Stimulated activated CD8-positive, alpha-beta memory T cell treated with anti-CD3 and anti-CD28 coated beads, Interleukin-7, amount 100 ng/mL, for 24 hours (primary cell): Measurements from ENCODE around the gene RIIAD1.
"Not testable (repeated sequence)": the region's sequence is repeated elsewhere in the genome, so short reads cannot be mapped to it uniquely, and the experiment has no call there.

Experiments
- DNase-seq: peaks from one replicate; pipeline ENCODE4 v3.0.0-alpha.2; 2020; ENCODE audit warnings: low read depth

Gene RIIAD1

DNA sequence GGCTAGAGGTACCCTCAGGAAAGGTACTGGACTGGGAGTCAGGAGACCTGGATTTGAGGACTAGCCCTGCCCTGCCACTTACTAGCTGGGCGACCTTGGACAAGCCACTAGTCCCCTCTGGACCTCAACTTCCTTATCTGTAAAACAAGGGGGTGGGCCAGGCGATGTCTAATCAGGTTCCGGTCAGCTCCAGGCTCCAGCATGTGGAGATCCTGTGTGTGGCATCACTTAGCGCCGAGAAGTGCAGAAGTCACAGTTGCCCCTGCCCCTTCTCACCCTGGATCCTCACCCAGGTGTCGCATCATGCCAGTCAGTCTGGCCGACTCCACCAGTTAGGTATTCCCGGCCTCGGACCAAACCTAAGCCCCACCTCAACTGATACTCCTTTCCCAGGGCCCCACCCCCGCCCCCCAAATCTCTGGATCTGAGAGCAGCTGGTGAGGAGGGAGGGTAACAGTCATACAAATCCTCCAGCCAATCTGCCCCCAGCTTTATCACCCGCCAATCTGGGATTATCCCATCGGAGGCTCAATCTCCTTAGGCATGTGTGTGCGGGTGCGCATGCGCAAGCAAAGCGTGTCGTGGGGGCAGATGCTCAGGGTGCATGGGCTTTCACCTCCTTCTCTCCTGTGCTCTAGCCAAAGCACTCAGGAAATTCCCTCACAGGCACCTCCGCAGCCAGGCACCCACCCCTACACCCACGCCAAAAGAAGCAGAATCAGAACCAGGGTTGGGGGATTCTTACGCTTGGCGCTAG lies 10.1 kb upstream of the RIIAD1 start:
- no peak for DNase-seq

DNA sequence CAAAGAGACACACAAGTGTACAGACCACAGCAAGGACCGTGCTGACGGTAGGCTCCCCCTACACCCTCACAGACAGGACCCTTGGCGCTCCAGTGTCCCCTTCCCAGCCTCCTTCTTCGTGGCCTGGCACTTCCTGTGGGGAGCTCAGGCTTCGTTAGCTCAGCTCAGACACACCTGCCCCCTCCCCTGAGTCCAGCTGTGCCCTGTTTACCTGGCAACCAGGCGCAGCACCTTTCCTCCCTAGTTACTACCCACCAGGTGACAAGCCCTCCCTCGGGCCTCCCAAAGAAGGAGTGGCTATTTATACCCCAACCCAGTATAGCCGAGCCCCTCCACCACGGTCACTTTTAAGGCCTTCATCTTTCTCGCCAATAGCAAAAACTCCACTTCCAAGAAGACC lies 9.4 kb upstream of the RIIAD1 start:
- no peak for DNase-seq

DNA sequence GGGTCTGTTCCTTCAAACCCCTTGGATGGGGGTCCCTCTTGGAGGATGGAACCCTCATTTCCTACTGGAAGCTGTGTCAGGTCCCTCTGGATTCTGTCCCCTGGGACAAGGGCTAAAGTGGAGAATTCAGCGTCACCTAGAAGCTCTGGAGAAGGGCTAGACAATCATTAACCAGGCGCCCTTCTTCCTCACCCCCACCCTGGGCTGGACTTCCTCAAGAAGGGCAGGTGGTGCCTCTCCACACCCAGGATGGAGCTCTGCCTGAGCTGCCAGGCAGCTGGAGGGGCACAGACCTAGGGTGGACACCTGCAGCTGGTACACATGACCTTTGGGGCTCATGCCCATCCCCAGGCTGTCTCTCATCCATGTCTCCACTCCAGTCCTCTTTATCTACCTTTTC lies 8.3 kb upstream of the RIIAD1 start:
- no peak for DNase-seq

DNA sequence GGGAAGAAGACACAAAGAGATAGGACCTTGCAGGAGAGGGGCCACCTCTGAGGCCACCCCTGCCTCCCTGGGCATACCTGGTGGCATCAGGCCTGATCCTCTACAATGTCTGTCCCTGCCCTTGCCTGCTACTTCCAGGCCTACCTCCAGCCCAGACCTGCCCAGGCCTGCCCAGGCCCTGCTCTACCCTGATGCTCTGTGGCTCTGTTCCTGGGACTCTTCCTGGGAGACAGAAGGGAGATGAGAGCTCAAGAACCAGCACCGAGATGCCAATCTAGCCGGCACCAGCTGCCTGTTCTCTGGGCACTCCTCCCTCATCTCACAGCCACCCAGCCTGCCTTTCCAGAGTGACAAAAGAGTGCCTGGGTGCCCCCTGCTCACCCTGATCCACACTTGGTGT lies 7.4 kb upstream of the RIIAD1 start:
- DNase-seq = no peak

DNA sequence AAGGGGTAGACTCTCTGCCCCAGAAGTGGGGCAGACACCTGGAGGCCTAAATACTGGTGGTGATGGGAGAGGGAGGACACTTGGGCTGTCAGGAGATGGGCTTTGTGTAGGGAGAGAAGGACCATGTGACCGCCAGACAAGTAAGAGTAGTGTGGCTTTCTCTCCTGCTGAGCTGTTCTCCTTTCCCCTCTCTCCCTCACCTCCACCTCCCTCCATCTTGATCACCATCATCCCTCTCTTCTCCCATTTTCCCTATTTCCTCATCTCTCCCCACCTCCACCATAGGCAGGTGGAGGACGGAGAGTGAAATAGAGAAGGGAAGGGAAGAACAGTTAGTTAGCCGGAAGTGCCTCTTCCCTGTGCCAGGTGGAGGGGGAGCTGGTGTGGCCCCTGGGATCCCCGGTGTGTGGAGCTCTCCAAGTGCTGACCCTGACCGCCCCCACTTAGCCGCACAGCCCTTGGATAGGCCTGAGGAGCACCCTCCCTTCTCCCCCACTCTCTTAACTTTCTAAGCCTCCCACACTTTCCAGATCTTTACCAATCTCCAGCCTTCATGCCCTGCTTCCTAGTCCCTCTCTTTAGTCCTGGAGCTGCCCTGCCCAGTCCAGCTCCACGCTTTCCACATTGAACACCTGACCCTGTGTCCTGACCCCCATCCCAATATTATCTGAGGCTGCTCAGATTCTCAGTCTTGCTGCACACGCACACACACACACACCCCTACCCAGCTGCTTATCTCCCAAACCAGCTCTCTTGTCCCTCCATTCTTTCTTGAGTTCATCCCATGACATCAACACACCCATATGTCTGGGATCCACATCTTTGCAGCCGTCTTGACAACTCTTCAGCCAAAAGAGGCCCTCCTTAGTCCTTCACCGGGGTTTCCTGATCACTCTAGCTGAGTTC lies 6.2 kb upstream of the RIIAD1 start:
- DNase-seq = no peak

DNA sequence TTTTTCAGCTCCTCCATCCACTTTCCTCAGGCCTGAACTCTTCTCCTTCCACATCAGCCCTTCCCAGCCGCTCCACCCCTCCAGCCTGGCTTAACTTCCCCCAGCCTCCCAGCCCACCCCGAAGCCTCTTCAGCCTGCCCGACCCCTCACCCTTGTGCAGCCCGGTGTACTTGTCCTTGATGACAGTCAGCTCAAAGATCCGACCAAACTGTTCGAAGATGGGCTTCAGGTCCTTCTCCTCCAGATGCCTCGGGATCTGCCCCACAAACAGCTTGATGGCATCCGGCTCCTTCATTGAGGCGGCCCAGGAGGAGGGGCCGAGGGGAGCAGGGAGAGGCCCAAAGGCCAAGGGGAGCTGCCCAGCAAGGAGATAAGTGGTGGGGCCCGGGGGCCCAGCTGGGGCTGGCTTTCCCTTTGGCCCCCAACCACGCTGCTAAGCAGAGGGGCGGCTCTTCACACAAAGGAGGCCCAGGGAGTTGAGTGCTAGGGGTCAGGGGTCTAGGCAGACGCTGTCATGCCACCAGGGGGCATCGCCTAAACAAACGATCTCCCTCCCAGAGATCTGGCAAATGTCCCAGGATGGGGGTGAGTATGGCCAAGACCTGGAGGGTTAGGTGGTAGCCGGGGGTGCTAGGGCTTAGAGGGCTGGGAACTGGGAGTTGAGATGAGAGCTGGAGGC lies 5.5 kb upstream of the RIIAD1 start:
- no peak for DNase-seq

DNA sequence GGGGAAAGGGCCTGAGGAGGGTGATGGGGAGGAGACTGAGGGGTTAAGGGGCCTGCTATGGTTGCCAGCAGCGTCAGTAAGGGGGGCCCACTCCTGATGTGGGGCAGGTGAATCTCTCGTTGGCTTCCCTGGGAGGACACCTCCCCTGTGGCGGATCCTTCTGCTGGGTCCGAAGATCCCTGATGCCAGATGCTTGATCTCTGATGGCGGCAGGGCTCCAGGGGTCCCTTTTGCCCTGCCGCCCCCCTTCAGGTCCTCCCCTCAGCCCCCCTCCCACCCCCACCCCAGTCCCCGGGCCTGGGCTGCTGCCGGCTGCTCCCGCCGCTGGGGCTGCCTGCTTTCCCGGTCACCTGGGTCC lies 4.9 kb upstream of the RIIAD1 start:
- DNase-seq = no peak

DNA sequence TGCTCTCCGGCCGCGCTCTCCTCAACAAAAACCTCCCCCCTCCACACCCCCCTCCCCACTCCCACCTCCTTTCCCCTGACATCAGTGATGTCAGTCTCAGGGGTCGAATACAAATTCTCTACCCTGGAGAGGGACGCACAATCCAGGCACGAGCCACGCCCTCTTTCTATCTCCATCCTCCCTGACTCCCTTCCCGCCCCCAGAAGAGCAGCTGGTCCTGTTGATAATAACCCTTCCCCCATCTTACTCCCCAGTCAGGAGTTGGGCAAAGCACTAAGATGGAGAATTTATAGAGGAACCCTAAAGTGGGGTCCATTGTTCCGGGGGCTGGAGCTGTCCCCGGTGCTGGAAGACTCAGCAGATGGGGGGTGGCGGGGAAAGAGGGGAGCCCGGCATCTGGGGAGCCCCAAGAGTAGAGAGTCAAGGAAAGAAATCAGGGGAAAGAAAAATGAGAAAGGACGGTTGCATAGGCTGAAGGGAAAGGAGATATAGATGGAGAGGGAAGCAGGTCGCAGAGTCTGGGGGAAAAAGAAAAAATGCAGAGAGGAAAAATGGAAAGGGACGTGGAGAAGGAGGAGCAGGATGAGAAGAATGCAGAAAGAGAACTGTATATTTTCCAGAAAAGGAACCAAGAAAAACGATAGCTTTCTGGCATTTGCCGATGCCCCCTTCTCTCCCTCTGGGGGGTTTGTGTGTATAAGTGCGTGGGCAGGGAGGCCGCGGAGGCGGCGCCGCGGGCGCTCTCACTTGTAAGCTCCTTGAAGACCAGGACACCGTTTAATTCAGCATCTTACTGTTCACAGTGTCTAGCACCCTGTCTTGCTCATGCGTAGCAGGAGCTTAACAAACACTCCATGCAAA lies 4.3 kb upstream of the RIIAD1 start, which contains the start of gene CELF3:
TSS of gene CELF3 (minus strand) at position 33 of the 861 bp plus-strand sequence. CDS start 783 bp downstream, outside the sequence.
- DNase-seq = no peak

DNA sequence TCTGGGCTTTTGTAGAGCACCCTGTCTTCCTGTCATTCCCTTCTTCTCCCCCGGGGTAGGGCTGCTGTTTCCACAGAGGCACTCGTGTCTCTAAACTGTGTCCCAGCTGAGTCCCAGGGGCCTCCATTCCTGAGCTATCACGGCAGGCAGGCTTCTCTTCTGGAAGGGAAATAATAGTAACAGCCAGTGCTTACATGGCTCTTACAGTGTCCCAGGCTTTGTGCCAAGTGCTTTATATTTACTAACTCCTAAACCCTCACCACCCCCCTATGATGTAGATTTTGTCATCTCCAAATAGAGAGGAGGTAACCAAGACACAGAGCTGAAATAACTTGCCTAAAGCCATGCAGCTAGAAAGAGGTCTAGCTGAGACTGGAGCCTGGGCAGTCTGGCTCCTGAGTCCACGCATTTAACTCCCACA lies 3.3 kb upstream of the RIIAD1 start:
- no peak for DNase-seq

DNA sequence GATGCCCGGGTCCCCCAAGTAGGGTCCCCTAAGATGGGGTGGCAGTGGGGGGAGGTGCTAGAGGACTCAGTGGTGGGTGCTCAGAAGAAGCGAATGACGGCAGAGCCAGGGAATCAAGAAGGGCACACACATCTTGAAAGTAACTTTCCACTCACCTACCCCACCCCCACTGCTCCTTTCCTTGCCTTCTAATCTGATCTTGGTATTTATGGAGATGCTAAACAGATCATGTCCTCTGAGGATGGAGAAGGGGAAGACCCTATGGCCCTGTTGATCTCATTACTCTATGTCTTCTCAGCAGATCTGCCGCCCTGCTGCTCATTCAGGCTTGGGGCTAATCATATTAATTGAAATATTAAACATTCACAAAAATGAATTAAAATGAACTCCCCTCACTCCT lies 2.7 kb upstream of the RIIAD1 start:
- no peak for DNase-seq

DNA sequence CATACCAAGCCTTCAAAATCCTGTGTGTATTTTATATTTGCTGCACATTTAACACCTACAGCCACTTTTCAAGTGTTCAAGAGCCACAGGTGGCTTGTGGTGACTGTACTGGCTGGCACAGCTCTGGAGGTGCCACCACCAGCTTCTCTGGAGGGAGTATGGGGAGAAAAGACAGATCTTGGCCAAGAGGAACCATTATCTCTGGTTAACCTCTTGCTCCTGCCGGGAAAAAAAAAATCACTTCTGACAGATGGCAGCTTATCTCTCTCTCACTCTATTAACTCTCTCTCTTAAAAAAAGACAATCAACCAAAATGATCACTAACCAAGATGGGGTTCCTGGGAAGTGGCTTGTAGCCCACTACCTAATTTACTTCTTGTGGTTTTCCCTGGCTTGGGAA lies 1.2 kb upstream of the RIIAD1 start:
- DNase-seq = no peak

DNA sequence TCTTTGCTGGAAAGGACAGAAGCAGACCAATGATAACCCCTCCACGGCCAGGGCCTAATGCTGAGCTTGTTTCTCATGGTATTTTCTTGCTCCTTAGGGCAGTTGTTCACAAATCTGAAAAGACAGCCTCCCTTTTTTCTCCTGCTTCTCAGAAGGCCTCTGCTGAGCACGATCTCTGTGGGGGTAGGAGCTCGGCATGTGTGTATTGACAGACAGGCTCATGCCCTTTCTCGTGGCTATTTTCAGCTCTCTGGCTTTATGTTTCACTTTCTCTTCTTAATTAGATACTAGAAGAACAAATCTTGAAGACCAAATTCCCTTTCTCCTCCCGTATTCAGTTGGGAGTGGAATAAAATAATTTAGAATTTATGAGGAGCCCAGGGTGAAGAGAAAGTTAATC lies 768 bp upstream of the RIIAD1 start:
- DNase-seq = no peak

DNA sequence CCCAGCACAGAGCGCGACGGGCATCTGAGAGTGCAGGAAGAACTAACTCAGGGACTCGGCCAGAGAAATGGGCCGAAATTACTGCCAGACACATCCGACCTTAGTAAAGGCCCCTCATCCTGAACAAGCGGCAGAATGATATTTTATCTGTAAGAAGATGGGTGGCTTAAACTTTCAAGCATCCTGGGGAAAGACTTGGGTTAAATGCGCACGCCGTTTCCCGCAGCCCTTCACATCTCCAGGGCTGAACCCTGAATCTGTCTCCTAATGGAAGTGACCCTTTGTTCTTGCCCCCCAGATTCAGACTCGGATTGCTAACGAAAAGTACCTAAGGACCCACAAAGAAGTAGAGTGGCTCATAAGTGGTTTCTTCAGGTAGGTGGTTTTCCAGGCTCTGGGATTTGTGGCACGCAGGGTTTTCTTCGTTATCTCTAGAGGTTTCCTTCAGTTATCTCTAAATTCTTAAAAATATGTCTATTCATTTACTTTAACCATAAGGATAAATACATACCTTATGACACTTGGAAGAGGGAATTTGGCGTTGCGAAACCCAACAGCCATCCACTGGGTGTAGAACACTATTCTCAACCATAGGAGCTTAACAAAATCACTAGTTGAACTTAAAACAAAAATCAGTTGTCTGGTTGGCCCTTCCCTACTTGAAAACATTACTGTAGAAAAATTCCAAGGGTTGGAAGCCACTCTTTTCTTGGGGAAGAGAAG lies 627 bp downstream of the RIIAD1 start:
- no peak for DNase-seq

DNA sequence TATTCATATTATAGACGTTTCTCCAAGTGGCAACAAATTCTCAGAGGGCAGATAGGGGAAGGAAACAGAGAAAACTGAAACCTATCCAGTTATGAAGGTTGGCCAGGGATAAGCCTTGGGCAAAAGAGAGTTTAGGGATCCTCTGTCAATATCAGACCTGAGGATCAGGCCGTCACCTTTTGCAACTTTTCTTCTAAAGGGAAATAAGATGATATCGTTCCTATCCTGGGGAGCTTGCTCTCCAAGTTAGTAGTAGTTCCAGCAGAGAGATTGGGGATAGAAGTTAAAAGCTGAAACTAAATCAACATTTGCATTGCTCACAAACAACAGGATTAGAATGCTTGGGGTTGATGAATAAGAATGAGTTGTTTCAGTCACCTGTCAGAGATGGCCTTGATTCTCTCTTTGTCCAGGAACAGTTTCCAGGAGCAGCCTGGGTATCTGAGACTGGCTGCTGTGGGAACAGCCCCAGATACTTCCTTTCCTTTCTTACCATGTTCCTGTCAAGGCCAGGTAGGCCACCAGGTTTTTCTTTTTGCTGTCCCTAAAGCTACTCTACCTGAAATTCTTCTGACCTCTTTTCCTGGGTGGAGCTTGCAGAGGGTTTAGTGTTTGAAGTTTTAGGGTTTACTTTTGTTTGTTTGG lies 2.5 kb downstream of the RIIAD1 start:
- DNase-seq = no peak

DNA sequence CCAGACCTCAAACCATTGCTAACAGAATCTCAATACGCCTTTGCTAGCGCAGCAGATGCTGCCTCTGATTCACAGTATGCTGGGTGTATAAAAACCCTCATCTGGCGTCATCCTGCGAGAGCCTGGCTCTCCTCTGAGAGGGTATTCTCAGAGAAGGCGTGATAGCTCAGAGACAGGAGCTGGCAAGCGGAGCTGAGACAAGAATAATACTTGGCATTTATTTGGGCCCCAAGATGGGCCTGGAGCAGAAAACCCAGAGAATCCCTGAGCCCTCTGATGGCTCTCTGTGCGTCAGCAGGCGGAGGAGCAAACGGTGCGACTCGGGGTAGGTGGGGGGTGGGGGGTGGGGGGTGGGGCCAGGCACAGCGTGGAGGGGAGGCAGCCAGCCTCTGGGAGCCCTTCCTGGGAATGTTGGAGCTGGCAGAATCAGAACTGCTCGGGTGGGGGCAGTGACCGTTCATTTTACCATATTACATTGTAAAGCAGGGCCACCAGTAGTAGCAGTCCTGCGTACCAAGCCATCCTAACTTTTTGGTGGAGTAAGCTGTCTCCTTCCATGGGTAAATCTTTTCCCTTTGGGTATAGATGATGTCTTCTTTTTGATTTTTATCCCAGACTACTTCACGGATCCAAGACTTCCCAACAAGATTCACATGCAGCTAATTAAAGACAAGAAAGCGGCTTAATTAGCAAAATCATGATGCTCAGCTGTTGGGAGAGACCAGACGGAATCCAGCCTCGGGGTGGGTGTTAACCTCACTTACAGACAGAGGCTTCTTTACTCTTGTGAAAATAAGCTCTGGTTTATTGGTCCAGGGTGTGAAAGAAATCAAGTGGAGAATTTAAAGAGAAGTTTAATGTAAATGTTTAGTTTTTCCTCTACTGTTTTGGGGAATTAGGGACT lies 7.1 kb downstream of the RIIAD1 start:
- DNase-seq = no peak

DNA sequence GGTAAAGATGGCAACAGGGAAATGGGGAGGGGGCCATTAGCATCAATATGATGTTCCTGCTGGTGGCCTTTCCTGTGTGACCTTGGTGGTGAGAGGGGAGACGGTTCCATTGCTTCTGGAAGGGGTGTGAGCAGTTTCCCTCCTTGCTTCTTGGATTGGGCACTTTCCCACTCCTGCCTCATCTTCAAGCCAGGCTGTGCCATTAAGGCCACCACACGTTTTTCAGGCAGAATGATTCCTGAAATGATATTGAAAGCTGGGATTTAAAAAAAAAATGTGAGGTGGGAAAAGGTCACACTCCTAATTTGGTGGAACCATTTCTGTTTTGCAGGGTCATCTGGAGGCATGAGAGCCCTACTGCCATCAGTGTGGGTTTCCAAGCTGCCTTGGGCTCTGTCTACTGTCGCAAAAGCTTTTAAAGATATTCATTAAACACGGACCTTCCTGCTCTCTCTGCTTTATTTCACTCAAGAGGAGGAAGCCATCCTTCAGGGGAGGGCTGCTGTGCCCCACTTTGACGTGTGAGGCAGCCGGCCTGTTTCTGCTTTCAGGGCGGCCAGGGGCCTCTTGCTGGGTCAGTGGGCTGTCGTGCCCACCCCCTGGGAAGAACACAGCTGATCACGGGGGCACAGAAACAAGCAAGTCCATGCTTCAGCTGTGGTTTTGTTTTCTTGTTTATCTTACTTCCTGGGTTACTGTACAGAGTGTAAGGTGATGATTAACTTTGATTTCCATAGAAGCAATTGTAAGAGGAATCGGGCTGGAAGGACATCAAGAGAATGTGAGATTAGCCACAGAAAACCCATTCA lies 8.0 kb downstream of the RIIAD1 start:
- DNase-seq = no peak

DNA sequence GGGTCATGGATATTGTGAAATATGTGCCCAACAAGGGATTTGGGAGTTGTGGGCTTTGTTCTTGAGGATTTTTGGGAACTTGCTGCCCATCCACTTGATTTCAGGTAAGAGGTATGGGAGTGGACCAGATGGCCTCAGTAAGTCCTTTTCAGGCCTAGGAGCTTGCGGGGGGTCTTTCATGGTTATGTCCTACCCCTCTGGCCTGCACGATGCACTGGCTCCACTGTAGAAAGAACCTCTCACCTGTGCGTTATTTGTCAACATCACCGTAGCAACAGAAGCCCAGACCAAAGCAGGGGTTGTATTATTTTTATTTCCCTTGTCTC lies 8.6 kb downstream of the RIIAD1 start:
- DNase-seq = no peak

DNA sequence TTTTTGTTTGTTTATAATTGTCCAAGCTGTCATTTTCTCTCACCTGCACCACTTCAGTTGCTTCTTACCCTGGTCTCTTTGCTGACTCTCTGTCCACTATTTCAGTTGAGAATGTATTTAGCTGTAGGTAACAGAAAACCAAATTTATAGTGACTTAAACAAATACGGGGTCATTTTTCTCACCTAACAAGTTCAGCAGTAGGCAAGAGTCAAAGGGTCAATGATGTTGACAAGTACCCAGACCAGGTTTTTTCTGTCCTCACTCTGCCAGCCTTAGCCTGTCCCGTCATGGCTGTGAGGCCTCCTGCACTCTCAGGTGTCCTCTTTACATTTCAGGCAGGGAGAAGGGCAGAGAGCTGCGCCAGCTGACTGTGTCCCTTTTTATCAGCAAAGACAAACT lies 11.8 kb downstream of the RIIAD1 start:
- DNase-seq = no peak

DNA sequence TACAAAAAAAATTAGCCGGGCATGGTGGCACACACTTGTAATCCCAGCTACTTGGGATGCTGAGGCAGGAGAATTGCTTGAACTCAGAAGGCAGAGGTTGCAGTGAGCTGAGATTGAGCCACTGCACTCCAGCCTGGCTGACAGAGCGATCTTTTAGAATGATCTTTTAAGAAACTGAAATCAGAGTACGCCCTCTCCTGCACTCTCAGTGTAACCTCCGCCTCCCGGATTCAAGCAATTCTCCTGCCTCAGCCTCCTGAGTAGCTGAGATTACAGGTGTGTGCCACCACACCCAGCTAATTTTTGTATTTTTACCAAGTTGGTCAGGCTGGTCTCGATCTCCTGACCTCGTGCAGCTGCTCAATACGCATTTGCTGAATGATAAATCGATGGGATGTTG lies 12.7 kb downstream of the RIIAD1 start:
- not testable (repeated sequence) for DNase-seq
